A673 (cell line): ENCODE data around the gene PRELP. TPM values are rescaled to one million over a fixed set of nuclear protein-coding genes. Genes with fewer than 3 reads are reported as not detected.

Experiments used
- BruUV-seq: library from RNA; stranded (reverse); fragments of 400-500 nt; replicated peaks from 2 replicates; lab custom pipeline; 2021; lab: Mats Ljungman, UMichigan
- CTCF ChIA-PET: fragments of 300-600 bp; sonication (Branson Sonifier 250); formaldehyde crosslinking; loops from one replicate; lab custom pipeline; 2022; ENCODE audit warnings: antibody characterized with exemption; lab: Charles Lee
- POLR2A ChIA-PET: fragments of 300-600 bp; sonication (Branson Sonifier 250); formaldehyde crosslinking; loops from one replicate; lab custom pipeline; 2022; ENCODE audit warnings: antibody characterized with exemption; ENCODE audit not compliant: low non-redundant PET; lab: Charles Lee
- DNase-seq: peaks from one replicate; pipeline ENCODE4 v3.0.0-alpha.2; 2015; ENCODE audit warnings: low spot score
- H3K27ac ChIP-seq: fragments of 200-600 bp; sonication (generic); 2 replicates; pipeline ENCODE4 v1.5.1; 2016; ENCODE audit warnings: mixed run types, low read depth, mild to moderate bottlenecking, mixed read lengths, antibody characterized with exemption, low read length; ENCODE audit not compliant: poor library complexity, severe bottlenecking
- H3K27me3 ChIP-seq: fragments of 200-600 bp; sonication (generic); replicated peaks from 2 replicates; pipeline ENCODE4 v1.6.1; 2017; ENCODE audit warnings: mixed run types, low read depth, mild to moderate bottlenecking, mixed read lengths, antibody characterized with exemption, low read length; ENCODE audit not compliant: insufficient read depth, poor library complexity
- H3K36me3 ChIP-seq: fragments of 200-600 bp; sonication (generic); 2 replicates; pipeline ENCODE4 v1.6.1; 2016; ENCODE audit warnings: mixed run types, mild to moderate bottlenecking, mixed read lengths, antibody characterized with exemption, low read length; ENCODE audit not compliant: insufficient read depth, poor library complexity, severe bottlenecking
- H3K4me1 ChIP-seq: fragments of 200-600 bp; sonication (generic); 2 replicates; pipeline ENCODE4 v1.6.1; 2017; ENCODE audit warnings: mixed run types, mild to moderate bottlenecking, mixed read lengths, antibody characterized with exemption, low read length; ENCODE audit not compliant: insufficient read depth, poor library complexity, severe bottlenecking
- H3K4me3 ChIP-seq: fragments of 200-600 bp; sonication (generic); 2 replicates; pipeline ENCODE4 v1.5.1; 2016; ENCODE audit warnings: low read depth, mixed run types, mild to moderate bottlenecking, mixed read lengths, low read length; ENCODE audit not compliant: poor library complexity, severe bottlenecking
- H3K9me3 ChIP-seq: fragments of 200-600 bp; sonication (generic); 2 replicates; pipeline ENCODE4 v1.6.1; 2016; ENCODE audit warnings: mixed run types, low read depth, mild to moderate bottlenecking, mixed read lengths, antibody characterized with exemption, low read length; ENCODE audit not compliant: poor library complexity, severe bottlenecking
- CTCF ChIP-seq: fragments of 300-800, 200-600 bp; sonication (generic); conservative IDR thresholded peaks from 2 replicates; pipeline ENCODE4 v1.5.1; 2017; ENCODE audit warnings: low read depth, mild to moderate bottlenecking, antibody characterized with exemption, low read length, moderate library complexity, mixed read lengths
- EZH2 ChIP-seq: fragments of 200-600 bp; sonication (generic); IDR thresholded peaks from 2 replicates; pipeline ENCODE4 v1.6.1; 2017; ENCODE audit warnings: borderline replicate concordance, low read depth, mild to moderate bottlenecking, mixed read lengths, antibody characterized with exemption, low read length; ENCODE audit not compliant: poor library complexity, severe bottlenecking
- intact Hi-C: fragments of 100-400 bp; cut with micrococcal nuclease; formaldehyde crosslinking; loops from one replicate; pipeline ENCODE4 v1.10.0; 2022; ENCODE audit not compliant: unreplicated experiment
- total RNA-seq: library from RNA; stranded (reverse); gene quantifications from 2 replicates; pipeline ENCODE4 v1.2.3, GENCODE V29; 2021

The PRELP gene
- total RNA-seq, 1 experiment from 2014 or later: not detected

DNA sequence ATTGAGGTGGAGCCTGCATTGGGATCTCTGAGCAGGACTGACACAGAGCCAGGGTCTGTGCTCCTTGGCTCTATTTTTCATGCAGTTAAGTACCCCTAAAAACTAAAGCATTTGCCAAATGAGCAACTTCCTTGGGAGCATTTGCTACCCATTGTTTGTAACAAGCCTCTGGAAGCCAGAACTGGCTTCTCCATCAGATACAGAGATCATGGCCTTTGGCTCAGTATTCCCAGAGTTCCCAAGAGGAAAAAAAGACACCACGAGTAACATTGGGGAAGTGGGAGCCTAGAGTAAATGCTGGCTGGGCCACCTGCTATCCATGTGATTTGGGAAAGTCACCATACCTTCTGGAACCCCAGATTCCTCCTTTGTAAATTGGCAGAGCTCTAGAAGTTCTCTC lies 63.1 kb downstream of the PRELP start:
- Histone ChIP-seq H3K27me3 (no peaks in the 10 kb centered on the region), H3K27ac (no peak overlapping the region), H3K4me1 (no peaks in the 10 kb centered on the region), H3K9me3 (no peaks in the 10 kb centered on the region), H3K4me3 (no peak overlapping the region), H3K36me3 (no peaks in the 10 kb centered on the region)
- ChIA-PET CTCF (no interaction called here), POLR2A (interaction anchor here (0.6 kb wide), 1 partner anchor 63 kb away, joined by 4 read pairs; no protein-coding TSS in a partner anchor)
- DNase-seq: no peak
- no TSS peak for BruUV-seq
- no peak for TF ChIP-seq CTCF
- TF ChIP-seq EZH2: no peak
- intact Hi-C loops: no loop called here

- POLR2A ChIA-PET: no interaction called here
- no peaks in the 10 kb centered on the region for H3K36me3 ChIP-seq
- no peak for DNase-seq
- no peak for TF ChIP-seq CTCF
- no peak for TF ChIP-seq EZH2
- intact Hi-C loops: loop anchor here (10.0 kb wide), 1 partner anchor 85 kb away; the partner anchor contains the start of gene ATP2B4
- no peaks in the 10 kb centered on the region for H3K27me3 ChIP-seq
- CTCF ChIA-PET: interaction anchor here (0.6 kb wide), 1 partner anchor 273 kb away, joined by 5 read pairs; no protein-coding TSS in a partner anchor
- H3K27ac ChIP-seq: no peak overlapping the region
- H3K4me1 ChIP-seq: no peaks in the 10 kb centered on the region
- BruUV-seq: no TSS peak
- H3K4me3 ChIP-seq: no peak overlapping the region
- no peaks in the 10 kb centered on the region for H3K9me3 ChIP-seq
Observed at GRCh38 chr1:203539831-203540546, 64.4 kb downstream of the PRELP start.

Other genes starting within 250 kb of the PRELP start
- not detected in 2 replicates for gene CHIT1, start 246.1 kb upstream of the PRELP start, total RNA-seq
- 8.5 and 9.3 TPM in 2 replicates for gene BTG2, start 170.3 kb upstream of the PRELP start, total RNA-seq
- gene FMOD, start 124.7 kb upstream of the PRELP start, total RNA-seq: 0.35 and 0.69 TPM in 2 replicates
- gene OPTC, start 18.3 kb downstream of the PRELP start, total RNA-seq: not detected in 2 replicates
- 16.1 and 19.5 TPM in 2 replicates for gene ATP2B4, start 151.0 kb downstream of the PRELP start, total RNA-seq